Measurements from ENCODE around the gene SREBF2.
"Not testable (repeated sequence)": the region's sequence is repeated elsewhere in the genome, so short reads cannot be mapped to it uniquely, and the experiment has no call there.

SREBF2 gene

GRCh38 chr22:41862160-41862529 lies 29.2 kb downstream of the SREBF2 start:
- Mint-ChIP-seq H3K4me3 (no peak overlapping the region), H3K9me3 (no peaks in the 10 kb centered on the region), H3K27me3 (ENCODE audit: low read depth, poor library complexity) (no peaks in the 10 kb centered on the region), H3K4me1 (peaks cover 54% of the 10 kb centered on the region), H3K27ac (peak overlapping the region; percentile 98), H3K36me3 (ENCODE audit: low read depth) (peaks cover 31% of the 10 kb centered on the region)
- DNase-seq: peak; percentile 22
- no peak for TF ChIP-seq CTCF (IDR thresholded peaks at IDR 0.05)

GRCh38 chr22:41862530-41863266 lies 29.8 kb downstream of the SREBF2 start:
- H3K36me3 Mint-ChIP-seq (ENCODE audit: low read depth): peaks cover 36% of the 10 kb centered on the region
- TF ChIP-seq CTCF (IDR thresholded peaks at IDR 0.05): no peak
- H3K4me3 Mint-ChIP-seq: peak overlapping the region; percentile 32
- no peaks in the 10 kb centered on the region for H3K27me3 Mint-ChIP-seq (ENCODE audit: low read depth, poor library complexity)
- H3K4me1 Mint-ChIP-seq: peaks cover 49% of the 10 kb centered on the region
- no peaks in the 10 kb centered on the region for H3K9me3 Mint-ChIP-seq
- peak overlapping the region; percentile 98 for H3K27ac Mint-ChIP-seq
- DNase-seq: peak; percentile 7

GRCh38 chr22:41863472-41863871 lies 30.6 kb downstream of the SREBF2 start:
- DNase-seq: no peak
- no peaks in the 10 kb centered on the region for H3K27me3 Mint-ChIP-seq (ENCODE audit: low read depth, poor library complexity)
- H3K4me1 Mint-ChIP-seq: peaks cover 41% of the 10 kb centered on the region
- H3K9me3 Mint-ChIP-seq: no peaks in the 10 kb centered on the region
- H3K36me3 Mint-ChIP-seq (ENCODE audit: low read depth): peaks cover 36% of the 10 kb centered on the region
- H3K27ac Mint-ChIP-seq: peak overlapping the region; percentile 98
- no peak for TF ChIP-seq CTCF (IDR thresholded peaks at IDR 0.05)
- no peak overlapping the region for H3K4me3 Mint-ChIP-seq

- TF ChIP-seq CTCF (IDR thresholded peaks at IDR 0.05): no peak
- Mint-ChIP-seq H3K9me3 (no peaks in the 10 kb centered on the region), H3K4me1 (peaks cover 13% of the 10 kb centered on the region), H3K36me3 (ENCODE audit: low read depth) (peaks cover 66% of the 10 kb centered on the region), H3K27me3 (ENCODE audit: low read depth, poor library complexity) (peaks cover 3% of the 10 kb centered on the region), H3K4me3 (no peak overlapping the region), H3K27ac (no peak overlapping the region)
- DNase-seq: no peak
These were observed 35.7 kb downstream of the SREBF2 start for GRCh38 chr22:41868556-41868955.

- H3K4me3 Mint-ChIP-seq; DNase-seq; H3K27me3 Mint-ChIP-seq (ENCODE audit: low read depth, poor library complexity); H3K9me3 Mint-ChIP-seq; H3K4me1 Mint-ChIP-seq: not testable (repeated sequence)
- H3K27ac Mint-ChIP-seq: peak overlapping the region; percentile 68
- H3K36me3 Mint-ChIP-seq (ENCODE audit: low read depth): peaks cover 72% of the 10 kb centered on the region
These were observed 37.2 kb downstream of the SREBF2 start for GRCh38 chr22:41870081-41870480.

- no peak overlapping the region for H3K4me3 Mint-ChIP-seq
- no peak for TF ChIP-seq CTCF (IDR thresholded peaks at IDR 0.05)
- H3K9me3 Mint-ChIP-seq: no peaks in the 10 kb centered on the region
- peak overlapping the region; percentile 69 for H3K27ac Mint-ChIP-seq
- H3K27me3 Mint-ChIP-seq (ENCODE audit: low read depth, poor library complexity): peaks cover 3% of the 10 kb centered on the region
- H3K4me1 Mint-ChIP-seq: peaks cover 7% of the 10 kb centered on the region
- peaks cover 74% of the 10 kb centered on the region for H3K36me3 Mint-ChIP-seq (ENCODE audit: low read depth)
- DNase-seq: no peak
These were observed 37.9 kb downstream of the SREBF2 start for GRCh38 chr22:41870786-41871185.
